Activated naive CD4-positive, alpha-beta T cell treated with anti-CD3 and anti-CD28 coated beads, Interleukin-2, amount 10 ng/mL, durations not matched to agents 7 days and 5 days (primary cell): ENCODE measurements around the gene C9.
"Not testable (repeated sequence)": the region's sequence is repeated elsewhere in the genome, so short reads cannot be mapped to it uniquely, and the experiment has no call there.

Experiments
- CTCF ChIA-PET: fragments of 350-600 bp; sonication (Branson Sonifier 250); formaldehyde crosslinking; loops from one replicate; lab custom pipeline; 2021; ENCODE audit warnings: antibody characterized with exemption; lab: Charles Lee
- DNase-seq: peaks from one replicate; pipeline ENCODE4 v3.0.0-alpha.2; 2020
- H3K27ac Mint-ChIP-seq: one replicate; pipeline ENCODE4 v1.8.0; 2021; ENCODE audit warnings: mild to moderate bottlenecking, moderate library complexity, mixed read lengths
- H3K27me3 Mint-ChIP-seq: one replicate; pipeline ENCODE4 v1.8.0; 2021; ENCODE audit warnings: mild to moderate bottlenecking, mixed read lengths
- H3K36me3 Mint-ChIP-seq: one replicate; pipeline ENCODE4 v1.8.0; 2021; ENCODE audit warnings: mixed read lengths
- H3K4me1 Mint-ChIP-seq: one replicate; pipeline ENCODE4 v1.8.0; 2021; ENCODE audit warnings: mixed read lengths
- H3K4me3 Mint-ChIP-seq: one replicate; pipeline ENCODE4 v1.8.0; 2021; ENCODE audit warnings: mild to moderate bottlenecking, moderate library complexity, mixed read lengths
- H3K9me3 Mint-ChIP-seq: one replicate; pipeline ENCODE4 v1.8.0; 2021; ENCODE audit warnings: mixed read lengths

C9 gene

GRCh38 chr5:39331861-39332381 lies 32.4 kb downstream of the C9 start:
- Mint-ChIP-seq H3K9me3 (no peaks in the 10 kb centered on the region), H3K27me3 (no peaks in the 10 kb centered on the region), H3K4me1 (no peaks in the 10 kb centered on the region), H3K36me3 (no peaks in the 10 kb centered on the region), H3K27ac (no peak overlapping the region), H3K4me3 (no peak overlapping the region)
- no peak for DNase-seq
- CTCF ChIA-PET = no interaction called here

GRCh38 chr5:39328731-39329130 lies 35.6 kb downstream of the C9 start:
- Mint-ChIP-seq H3K9me3 (no peaks in the 10 kb centered on the region), H3K27me3 (peaks cover 3% of the 10 kb centered on the region), H3K4me3 (no peak overlapping the region), H3K27ac (no peak overlapping the region), H3K4me1 (no peaks in the 10 kb centered on the region), H3K36me3 (no peaks in the 10 kb centered on the region)
- CTCF ChIA-PET = no interaction called here
- no peak for DNase-seq

DNA sequence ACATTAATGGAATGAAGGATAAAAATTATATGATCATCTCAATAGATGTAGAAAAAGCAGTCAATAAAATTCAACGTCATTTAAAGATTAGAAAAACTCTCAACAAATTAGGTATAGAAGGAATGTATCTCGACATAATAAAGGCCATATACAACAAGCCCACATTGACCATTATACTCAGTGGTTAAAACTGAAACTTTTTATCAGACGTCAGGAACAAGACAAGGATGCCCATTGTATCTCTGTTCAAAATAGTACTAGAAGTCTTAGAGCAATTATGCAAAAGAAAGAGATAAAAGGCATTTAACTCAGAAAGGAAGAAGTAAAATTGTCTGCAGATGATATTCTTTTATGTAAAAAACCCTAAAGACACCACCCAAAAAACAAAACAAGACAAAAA lies 40.8 kb downstream of the C9 start:
- DNase-seq = no peak
- H3K27ac Mint-ChIP-seq = no peak overlapping the region
- CTCF ChIA-PET = no interaction called here

DNA sequence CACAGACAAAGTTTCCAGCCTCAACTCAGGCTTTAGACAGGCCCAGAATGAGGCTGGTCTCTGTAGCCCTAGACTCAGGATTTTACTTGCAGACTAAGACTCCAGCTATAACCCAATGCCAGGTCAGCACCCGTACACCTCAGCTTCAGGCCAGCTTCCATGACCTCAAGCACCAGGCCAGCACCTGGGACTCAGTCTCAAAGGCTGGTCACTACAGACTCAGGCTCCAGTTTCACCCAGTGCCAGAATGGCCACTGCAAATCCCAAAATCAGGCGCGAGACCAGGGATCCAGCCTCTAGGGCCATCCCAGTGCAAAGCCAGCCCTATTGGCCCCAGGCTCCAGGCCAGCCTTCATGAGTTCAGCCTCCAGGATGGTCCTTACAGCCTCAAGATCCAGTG lies 44.9 kb downstream of the C9 start:
- H3K27ac Mint-ChIP-seq = no peak overlapping the region
- no peaks in the 10 kb centered on the region for H3K36me3 Mint-ChIP-seq
- no peaks in the 10 kb centered on the region for H3K9me3 Mint-ChIP-seq
- DNase-seq = no peak
- no peaks in the 10 kb centered on the region for H3K4me1 Mint-ChIP-seq
- H3K27me3 Mint-ChIP-seq = no peaks in the 10 kb centered on the region
- CTCF ChIA-PET = no interaction called here
- no peak overlapping the region for H3K4me3 Mint-ChIP-seq

More for the DNA sequence above, 40.8 kb downstream of the C9 start:
- H3K9me3 Mint-ChIP-seq = no peaks in the 10 kb centered on the region
- H3K4me1 Mint-ChIP-seq = no peaks in the 10 kb centered on the region
- H3K27me3 Mint-ChIP-seq = peaks cover 3% of the 10 kb centered on the region
- no peaks in the 10 kb centered on the region for H3K36me3 Mint-ChIP-seq
- H3K4me3 Mint-ChIP-seq = no peak overlapping the region

- H3K4me3 Mint-ChIP-seq, DNase-seq, H3K27me3 Mint-ChIP-seq, H3K4me1 Mint-ChIP-seq, H3K27ac Mint-ChIP-seq, CTCF ChIA-PET, H3K36me3 Mint-ChIP-seq, H3K9me3 Mint-ChIP-seq: not testable (repeated sequence)
Observed at GRCh38 chr5:39316464-39316863, 47.8 kb downstream of the C9 start.

- no peak overlapping the region for H3K4me3 Mint-ChIP-seq
- CTCF ChIA-PET = no interaction called here
Observed at GRCh38 chr5:39315995-39316394, 48.3 kb downstream of the C9 start.

DNA sequence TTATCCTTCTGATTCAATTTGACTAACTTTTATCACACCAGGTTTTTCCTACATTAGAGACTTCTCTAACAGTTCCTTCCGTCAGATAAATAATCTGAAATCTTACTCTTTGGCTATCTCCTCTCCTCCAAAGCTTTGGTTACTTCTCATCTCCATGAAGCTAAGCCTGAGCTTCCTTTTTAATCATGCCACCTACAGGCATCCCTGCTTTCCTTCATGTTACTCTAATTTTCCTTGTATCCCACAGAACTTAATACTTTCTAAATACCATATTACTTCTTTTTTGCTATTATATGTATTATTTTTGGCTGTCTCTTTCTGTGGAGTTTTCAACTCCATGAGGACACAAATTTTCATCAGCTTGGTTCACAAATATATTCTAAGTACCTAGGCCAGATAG lies 49.7 kb downstream of the C9 start:
- CTCF ChIA-PET = no interaction called here
- no peaks in the 10 kb centered on the region for H3K36me3 Mint-ChIP-seq
- no peak overlapping the region for H3K27ac Mint-ChIP-seq
- no peaks in the 10 kb centered on the region for H3K4me1 Mint-ChIP-seq
- no peaks in the 10 kb centered on the region for H3K27me3 Mint-ChIP-seq
- no peak overlapping the region for H3K4me3 Mint-ChIP-seq
- H3K9me3 Mint-ChIP-seq = no peaks in the 10 kb centered on the region
- no peak for DNase-seq

More at GRCh38 chr5:39315995-39316394, 48.3 kb downstream of the C9 start:
- Mint-ChIP-seq H3K9me3 (no peaks in the 10 kb centered on the region), H3K27ac (no peak overlapping the region), H3K27me3 (no peaks in the 10 kb centered on the region), H3K36me3 (no peaks in the 10 kb centered on the region), H3K4me1 (no peaks in the 10 kb centered on the region)
- no peak for DNase-seq

DNA sequence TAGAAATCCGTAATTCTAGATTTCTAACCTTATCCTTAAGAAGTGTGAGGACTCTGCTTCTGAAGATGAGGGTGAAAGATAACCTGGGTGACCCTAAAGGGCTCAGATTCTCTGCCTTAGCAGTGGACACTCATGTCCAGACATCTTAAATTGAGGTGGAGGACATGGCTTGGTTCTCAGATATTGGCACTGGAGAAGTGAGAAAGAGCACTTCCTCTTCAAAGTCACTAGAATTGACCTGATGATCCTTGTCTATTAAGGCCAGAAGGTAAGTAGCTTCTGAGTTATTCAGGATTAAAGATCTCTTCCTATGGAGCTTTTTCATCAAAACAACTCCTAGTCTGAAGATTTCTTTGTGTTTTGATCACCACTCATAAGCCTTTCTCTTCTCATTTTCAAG lies 54.8 kb downstream of the C9 start:
- DNase-seq = no peak
- Mint-ChIP-seq H3K36me3 (no peaks in the 10 kb centered on the region), H3K27ac (no peak overlapping the region), H3K27me3 (no peaks in the 10 kb centered on the region), H3K9me3 (no peaks in the 10 kb centered on the region), H3K4me1 (no peaks in the 10 kb centered on the region), H3K4me3 (no peak overlapping the region)
- CTCF ChIA-PET = no interaction called here

DNA sequence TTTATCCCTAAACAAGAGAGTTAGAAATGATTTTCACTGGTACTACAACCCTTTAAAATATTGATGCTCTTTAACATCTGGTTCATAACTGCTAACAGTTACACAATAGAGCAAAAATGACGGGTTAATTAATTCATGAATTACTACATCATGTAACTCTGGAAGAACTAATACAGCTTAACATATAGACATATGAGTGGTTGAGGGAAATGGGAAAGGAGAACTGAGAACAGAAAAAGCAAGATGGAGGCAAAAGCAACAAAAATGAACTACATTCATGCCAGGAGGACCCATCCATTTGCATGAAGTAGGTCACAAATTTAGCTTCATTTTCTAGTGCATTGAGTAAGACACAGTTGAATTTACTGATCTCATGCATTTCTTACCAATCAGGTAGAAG lies 61.8 kb downstream of the C9 start:
- no peaks in the 10 kb centered on the region for H3K4me1 Mint-ChIP-seq
- H3K4me3 Mint-ChIP-seq = no peak overlapping the region
- CTCF ChIA-PET = interaction anchor here (1.3 kb wide), 1 partner anchor 20 kb away, joined by 3 read pairs; no protein-coding TSS in a partner anchor
- H3K27ac Mint-ChIP-seq = no peak overlapping the region
- peaks cover 6% of the 10 kb centered on the region for H3K9me3 Mint-ChIP-seq
- peaks cover 8% of the 10 kb centered on the region for H3K27me3 Mint-ChIP-seq
- H3K36me3 Mint-ChIP-seq = no peaks in the 10 kb centered on the region
- no peak for DNase-seq

DNA sequence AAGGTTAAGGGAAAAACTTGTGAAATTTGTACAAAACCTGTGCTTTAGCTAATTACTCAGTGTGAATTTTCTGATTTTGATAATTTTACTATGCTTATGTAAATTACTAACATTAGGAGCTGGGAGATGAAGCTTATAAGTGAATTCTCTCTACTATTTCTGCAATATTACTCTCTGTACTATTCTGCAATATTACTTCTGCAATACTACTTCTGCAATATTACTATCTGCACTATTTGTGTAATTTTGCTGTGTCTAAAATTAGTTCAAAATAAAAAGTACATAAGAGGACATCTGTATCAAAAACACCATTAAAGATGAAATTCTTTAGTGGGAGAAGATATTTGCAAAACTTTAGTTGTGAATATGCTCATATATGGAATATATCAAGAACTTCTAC lies 62.9 kb downstream of the C9 start:
- Mint-ChIP-seq H3K36me3 (no peaks in the 10 kb centered on the region), H3K27me3 (peaks cover 8% of the 10 kb centered on the region), H3K9me3 (peaks cover 6% of the 10 kb centered on the region), H3K4me3 (no peak overlapping the region), H3K27ac (no peak overlapping the region), H3K4me1 (no peaks in the 10 kb centered on the region)
- no peak for DNase-seq
- CTCF ChIA-PET = no interaction called here

DNA sequence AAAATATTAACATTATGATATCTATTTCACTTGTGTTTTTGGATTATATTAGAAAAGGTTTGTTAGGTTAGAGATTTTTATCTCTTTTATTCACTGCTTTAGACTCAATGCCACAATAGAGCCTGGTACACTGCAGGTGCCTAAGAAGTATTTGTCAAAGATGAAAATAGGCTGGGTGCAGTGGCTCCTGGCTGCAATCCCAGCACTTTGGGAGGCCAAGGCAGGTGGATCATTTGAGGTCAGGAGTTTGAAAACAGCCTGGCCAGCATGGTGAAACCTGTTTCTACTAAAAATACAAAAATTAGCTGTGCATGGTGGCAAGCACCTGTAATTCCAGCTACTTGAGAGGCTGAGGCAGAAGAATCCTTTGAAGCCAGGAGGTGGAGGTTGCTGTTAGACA lies 64.3 kb downstream of the C9 start:
- CTCF ChIA-PET = no interaction called here
- Mint-ChIP-seq H3K27me3 (peaks cover 8% of the 10 kb centered on the region), H3K4me1 (no peaks in the 10 kb centered on the region), H3K36me3 (no peaks in the 10 kb centered on the region), H3K27ac (no peak overlapping the region), H3K4me3 (no peak overlapping the region), H3K9me3 (peaks cover 6% of the 10 kb centered on the region)
- no peak for DNase-seq

GRCh38 chr5:39294736-39295135 lies 69.6 kb downstream of the C9 start:
- CTCF ChIA-PET = interaction anchor here (1.5 kb wide), 1 partner anchor 77 kb away, joined by 4 read pairs; no protein-coding TSS in a partner anchor
- H3K4me3 Mint-ChIP-seq = no peak overlapping the region
- H3K9me3 Mint-ChIP-seq = peaks cover 7% of the 10 kb centered on the region
- H3K36me3 Mint-ChIP-seq = peaks cover 2% of the 10 kb centered on the region
- peaks cover 18% of the 10 kb centered on the region for H3K27me3 Mint-ChIP-seq
- no peak overlapping the region for H3K27ac Mint-ChIP-seq
- no peak for DNase-seq
- no peaks in the 10 kb centered on the region for H3K4me1 Mint-ChIP-seq

DNA sequence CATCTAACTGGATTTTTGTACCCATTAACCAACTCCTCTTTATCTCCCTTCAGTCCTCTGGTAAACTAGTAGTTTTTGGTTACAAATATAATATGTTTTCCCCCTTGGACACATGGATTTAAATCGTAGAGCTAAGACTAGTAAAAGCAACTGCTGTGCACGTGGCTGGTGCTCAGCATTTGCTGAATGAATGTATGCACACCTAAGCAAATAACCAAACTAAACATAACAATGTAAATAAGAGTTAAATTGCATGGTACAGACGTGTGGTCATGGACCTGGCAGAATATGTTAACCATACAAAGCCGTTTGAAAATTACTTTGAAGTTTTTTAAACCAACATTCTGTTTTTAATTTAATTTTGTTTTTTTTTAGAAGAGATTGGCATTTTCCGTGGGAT lies 79.7 kb downstream of the C9 start:
- peaks cover 31% of the 10 kb centered on the region for H3K4me1 Mint-ChIP-seq
- DNase-seq = no peak
- H3K9me3 Mint-ChIP-seq = peaks cover 14% of the 10 kb centered on the region
- no peak overlapping the region for H3K27ac Mint-ChIP-seq
- CTCF ChIA-PET = interaction anchor here (0.7 to 5.4 kb wide), 7 partner anchors 18 to 137 kb away, joined by 3 to 159 read pairs (median 6); partner anchors contain the start of gene FYB1
- H3K36me3 Mint-ChIP-seq = peaks cover 16% of the 10 kb centered on the region
- no peak overlapping the region for H3K4me3 Mint-ChIP-seq
- H3K27me3 Mint-ChIP-seq = peaks cover 14% of the 10 kb centered on the region

DNA sequence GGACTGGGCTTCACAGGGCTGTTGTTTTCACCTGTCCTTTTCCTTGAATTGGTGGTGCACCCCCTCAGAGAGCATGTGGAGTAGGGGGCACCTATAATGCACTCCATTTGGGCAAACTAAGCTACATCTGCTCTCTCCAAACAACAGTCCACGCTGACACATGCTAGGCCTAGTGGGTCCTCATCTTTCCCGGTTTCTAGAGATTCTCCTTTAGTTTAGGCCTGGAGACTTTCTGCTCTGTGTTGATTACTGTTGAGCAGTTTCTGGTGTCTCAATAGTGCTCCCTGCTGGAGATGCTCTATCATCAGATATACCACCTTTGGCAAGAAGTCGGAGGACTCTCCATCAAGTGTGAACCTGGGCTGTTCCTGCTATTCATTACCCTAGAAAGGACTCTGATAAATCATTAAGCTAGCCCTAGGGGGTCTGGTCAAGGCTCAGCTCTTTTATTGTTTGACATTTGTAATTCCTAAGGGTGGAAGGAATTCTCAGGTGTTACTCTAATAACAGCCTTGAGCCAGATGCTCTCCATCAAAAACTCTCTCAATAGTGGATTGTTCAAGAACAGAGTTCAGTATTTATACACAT lies 81.0 kb downstream of the C9 start:
- CTCF ChIA-PET = interaction anchor here (0.6 to 5.4 kb wide), 24 partner anchors 9 to 281 kb away, joined by 3 to 159 read pairs (median 4); partner anchors contain the start of gene FYB1
- Mint-ChIP-seq H3K9me3 (peaks cover 25% of the 10 kb centered on the region), H3K36me3 (peaks cover 27% of the 10 kb centered on the region), H3K4me3 (no peak overlapping the region), H3K27ac (no peak overlapping the region), H3K4me1 (peaks cover 38% of the 10 kb centered on the region), H3K27me3 (peaks cover 11% of the 10 kb centered on the region)
- DNase-seq = peak; percentile 70

GRCh38 chr5:39282561-39282960 lies 81.7 kb downstream of the C9 start:
- DNase-seq = no peak
- H3K4me3 Mint-ChIP-seq = no peak overlapping the region
- H3K27me3 Mint-ChIP-seq = peaks cover 11% of the 10 kb centered on the region
- no peak overlapping the region for H3K27ac Mint-ChIP-seq
- peaks cover 38% of the 10 kb centered on the region for H3K4me1 Mint-ChIP-seq
- H3K36me3 Mint-ChIP-seq = peaks cover 29% of the 10 kb centered on the region
- CTCF ChIA-PET = interaction anchor here (0.8 to 5.4 kb wide), 16 partner anchors 8 to 211 kb away, joined by 3 to 159 read pairs (median 5); partner anchors contain the start of gene FYB1
- peaks cover 25% of the 10 kb centered on the region for H3K9me3 Mint-ChIP-seq
